Bone marrow (tissue), 2 donors: ENCODE measurements around the gene ATP7B.

Experiments used
- DNase-seq, 2 donors: peaks; one replicate each; lab custom pipeline; 2025; lab: John Stamatoyannopoulos, UW

Gene ATP7B

DNA sequence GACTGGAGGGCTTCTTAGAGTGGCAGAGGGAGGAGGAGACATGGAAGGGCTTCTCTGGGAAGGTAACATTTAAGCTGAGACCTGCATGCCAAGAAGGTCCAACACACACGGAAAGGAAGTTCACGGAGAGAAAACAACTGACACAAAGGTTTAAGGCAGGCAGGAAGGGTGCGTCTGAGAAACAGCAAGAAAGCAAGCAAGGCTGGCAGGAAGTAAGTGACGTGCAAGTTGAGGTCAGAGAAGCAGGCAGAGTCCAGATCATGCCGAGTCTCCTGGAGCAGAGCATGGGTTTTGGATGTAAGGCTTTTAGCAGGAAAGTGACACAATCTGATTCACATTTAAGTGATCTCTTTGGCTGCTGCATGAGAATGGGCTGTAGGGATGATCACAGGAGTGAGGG is 60.5 kb downstream of the ATP7B start:
- DNase-seq: no peak

GRCh38 chr13:51946163-51946669 is 65.0 kb downstream of the ATP7B start:
- DNase-seq: no peak

DNA sequence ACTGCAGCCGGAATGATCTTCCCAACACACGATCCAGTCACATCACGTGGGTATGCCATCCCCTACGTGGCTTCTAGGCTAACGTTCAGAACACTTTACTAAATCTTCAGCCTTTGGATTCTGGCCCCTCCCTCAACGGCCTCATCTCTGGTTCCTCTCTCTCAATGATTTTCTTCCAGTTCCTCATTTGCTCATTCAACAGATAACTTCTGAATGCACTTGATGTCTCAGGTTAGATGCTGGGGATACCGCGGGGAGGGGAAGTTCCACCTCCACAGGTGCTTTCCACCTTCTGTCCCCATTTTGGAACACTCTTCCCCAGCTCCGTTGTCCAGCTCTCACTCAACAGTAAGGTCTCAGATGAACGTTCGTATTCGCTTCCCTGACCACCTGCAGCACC is 66.1 kb downstream of the ATP7B start:
- DNase-seq: no peak

- DNase-seq: no peak
Measured at GRCh38 chr13:51944428-51944827, 66.8 kb downstream of the ATP7B start.

DNA sequence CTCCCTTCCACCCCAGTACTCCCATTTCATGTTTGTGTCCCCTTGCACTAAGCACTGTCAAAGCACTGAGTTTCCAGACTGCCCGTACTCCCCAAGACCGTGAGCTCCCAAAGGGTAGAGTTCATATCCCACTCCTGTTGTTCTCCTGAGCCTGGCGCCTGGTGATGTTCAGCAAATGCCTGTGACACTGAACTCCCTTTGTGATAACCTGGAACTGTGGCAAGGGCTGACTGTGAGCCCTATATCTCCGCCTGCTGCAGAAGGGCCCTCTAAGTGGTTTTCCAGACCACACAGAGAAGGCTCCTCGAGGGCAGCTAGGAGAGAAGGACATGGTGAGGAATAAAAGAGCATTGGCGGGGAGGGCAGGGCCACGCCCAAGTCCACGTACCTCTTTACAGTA is 67.5 kb downstream of the ATP7B start:
- no peak for DNase-seq

DNA sequence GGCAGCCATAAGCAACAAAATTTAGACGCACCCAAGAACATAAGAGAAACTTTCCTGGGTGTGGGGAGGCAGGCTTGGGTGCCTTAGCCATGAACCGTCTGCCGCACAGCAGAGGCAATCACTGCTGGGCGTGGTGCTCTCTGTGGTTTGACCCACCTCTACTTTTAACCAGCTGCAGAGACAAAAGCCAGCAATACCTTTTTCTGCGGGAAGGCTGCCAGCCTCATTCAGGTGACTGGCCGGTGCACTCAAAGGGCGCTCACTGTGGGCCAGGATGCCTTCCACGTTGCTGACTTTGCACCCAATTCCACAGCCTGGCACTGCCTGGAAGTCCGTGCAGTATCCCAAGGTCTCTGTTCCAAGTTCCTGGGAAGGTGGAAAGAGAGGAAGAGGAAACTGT is 69.1 kb downstream of the ATP7B start:
- no peak for DNase-seq

DNA sequence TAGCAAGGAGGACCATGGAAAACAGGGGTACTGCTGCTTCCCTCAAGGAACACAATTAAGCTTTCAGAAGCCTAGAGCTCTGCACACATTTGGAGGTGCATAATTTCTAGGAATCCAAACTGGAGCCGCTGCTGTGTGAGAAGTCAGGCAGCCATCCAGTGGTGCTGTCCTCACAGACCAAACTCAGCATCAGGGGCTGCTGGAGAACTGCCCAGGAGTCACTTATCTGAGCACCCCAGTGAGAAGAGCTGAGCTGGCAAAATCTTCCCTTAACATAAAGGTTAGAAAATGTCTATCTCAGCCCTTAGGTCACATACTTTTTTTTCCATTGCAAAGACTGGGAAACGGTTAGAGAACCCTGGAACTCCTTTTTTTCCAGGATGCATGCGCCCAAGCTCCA is 72.8 kb downstream of the ATP7B start:
- DNase-seq: no peak

- DNase-seq: no peak
Measured at GRCh38 chr13:51937320-51938290, 73.6 kb downstream of the ATP7B start.

GRCh38 chr13:51935326-51936171 is 75.7 kb downstream of the ATP7B start:
- no peak for DNase-seq

- DNase-seq: no peak
Measured at GRCh38 chr13:51934461-51935087, 76.7 kb downstream of the ATP7B start.

- no peak for DNase-seq
Measured at GRCh38 chr13:51933466-51934058, 77.7 kb downstream of the ATP7B start.

GRCh38 chr13:51932231-51932630 is 79.0 kb downstream of the ATP7B start:
- DNase-seq: no peak

GRCh38 chr13:51931606-51932005 is 79.6 kb downstream of the ATP7B start:
- no peak for DNase-seq

GRCh38 chr13:51929699-51930098 is 81.6 kb downstream of the ATP7B start:
- no peak for DNase-seq

DNA sequence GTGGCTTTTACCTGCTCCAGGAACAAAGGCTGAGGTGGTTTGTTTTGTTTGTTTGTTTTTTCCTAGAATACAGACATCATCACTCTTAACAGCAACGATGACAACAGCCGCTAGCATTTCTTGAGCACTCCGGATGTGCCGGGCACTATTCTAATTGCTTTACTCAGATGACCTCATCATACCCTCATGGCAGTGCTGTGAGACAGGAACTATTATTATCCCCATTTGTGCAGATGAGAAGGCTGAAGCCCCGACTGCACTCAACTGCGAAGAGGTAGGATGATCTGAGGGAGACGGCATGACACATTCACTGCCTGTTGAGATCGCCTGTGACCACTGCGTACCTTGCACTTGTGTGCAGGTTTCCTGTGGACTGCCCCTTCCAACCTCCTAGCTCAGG is 83.0 kb downstream of the ATP7B start:
- DNase-seq: no peak

DNA sequence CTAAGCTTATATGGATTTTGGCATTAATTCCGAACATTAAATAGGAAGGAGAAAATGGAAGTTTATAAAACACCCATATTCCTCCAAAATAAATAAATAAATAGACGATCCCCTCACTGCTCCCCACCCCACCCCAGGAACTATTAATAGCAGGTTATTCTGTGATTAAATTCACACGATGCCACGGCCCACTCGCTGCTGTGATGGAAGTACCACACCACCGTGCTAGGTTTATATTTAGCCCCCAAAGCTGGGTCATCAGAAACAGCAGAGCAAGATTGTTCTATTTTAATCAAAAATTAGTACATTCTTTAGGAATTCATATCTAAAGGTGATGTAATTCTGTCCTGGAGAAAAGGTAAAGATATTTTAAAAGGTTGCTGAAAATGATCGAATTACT is 84.1 kb downstream of the ATP7B start:
- DNase-seq: no peak

GRCh38 chr13:51926528-51926885 is 84.7 kb downstream of the ATP7B start:
- no peak for DNase-seq

- DNase-seq: no peak
Measured at GRCh38 chr13:51925865-51926527, 85.3 kb downstream of the ATP7B start.

- DNase-seq: no peak
Measured at GRCh38 chr13:51924756-51925544, 86.3 kb downstream of the ATP7B start.

DNA sequence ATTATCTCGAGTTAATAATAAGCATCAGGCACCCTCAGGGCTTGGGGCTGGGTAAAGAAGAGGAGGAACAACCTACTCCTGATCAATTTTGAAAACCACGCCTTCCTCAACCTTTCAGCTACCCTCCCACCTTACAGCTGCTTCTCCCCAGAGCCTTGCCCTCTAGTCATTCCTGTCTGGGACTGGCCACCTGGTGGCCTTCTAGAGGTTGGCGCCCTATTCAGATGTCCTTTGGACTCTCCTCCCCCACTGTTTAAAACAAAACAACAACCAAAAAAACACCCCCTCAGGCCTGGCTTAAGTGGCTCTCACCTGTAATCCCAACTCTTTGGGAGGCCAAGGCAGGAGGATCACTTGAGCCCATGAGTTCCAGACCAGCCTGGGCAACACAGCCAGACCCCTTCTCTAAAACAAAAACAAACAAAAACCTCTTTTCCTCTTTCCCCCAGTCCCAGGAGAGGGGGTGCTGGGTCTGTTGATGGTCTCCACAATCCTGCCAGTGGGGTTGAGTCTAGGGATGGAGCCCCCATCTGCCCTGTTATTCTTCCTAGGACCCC is 87.2 kb downstream of the ATP7B start:
- DNase-seq: no peak
